SIG-M5 treated with dmso at 0.1 percent for 504 hours (cell line): ENCODE data around the gene EIF4EBP2.

Experiments used
- DNase-seq: peaks from one replicate; lab custom pipeline; 2025; ENCODE audit not compliant: unreplicated experiment; lab: John Stamatoyannopoulos, UW

Gene EIF4EBP2

DNA sequence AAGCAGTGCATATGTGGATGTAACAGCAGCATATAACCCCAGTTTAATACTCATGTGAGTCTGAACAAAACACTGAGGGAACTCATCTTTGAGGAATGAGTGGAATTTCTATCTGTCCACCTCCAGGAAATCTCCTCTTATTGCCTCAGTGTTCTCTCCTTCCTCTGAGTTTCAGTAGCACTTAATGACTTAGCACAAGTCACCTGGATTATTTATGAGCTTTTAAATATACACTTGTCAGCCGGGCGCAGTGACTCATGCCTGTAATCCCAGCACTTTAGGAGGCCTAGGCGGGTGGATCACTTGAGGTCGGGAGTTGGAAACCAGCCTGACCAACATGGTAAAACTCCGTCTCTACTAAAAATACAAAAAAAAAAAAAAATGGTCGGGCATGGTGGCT is 25.8 kb upstream of the EIF4EBP2 start:
- peak; percentile 24 for DNase-seq

DNA sequence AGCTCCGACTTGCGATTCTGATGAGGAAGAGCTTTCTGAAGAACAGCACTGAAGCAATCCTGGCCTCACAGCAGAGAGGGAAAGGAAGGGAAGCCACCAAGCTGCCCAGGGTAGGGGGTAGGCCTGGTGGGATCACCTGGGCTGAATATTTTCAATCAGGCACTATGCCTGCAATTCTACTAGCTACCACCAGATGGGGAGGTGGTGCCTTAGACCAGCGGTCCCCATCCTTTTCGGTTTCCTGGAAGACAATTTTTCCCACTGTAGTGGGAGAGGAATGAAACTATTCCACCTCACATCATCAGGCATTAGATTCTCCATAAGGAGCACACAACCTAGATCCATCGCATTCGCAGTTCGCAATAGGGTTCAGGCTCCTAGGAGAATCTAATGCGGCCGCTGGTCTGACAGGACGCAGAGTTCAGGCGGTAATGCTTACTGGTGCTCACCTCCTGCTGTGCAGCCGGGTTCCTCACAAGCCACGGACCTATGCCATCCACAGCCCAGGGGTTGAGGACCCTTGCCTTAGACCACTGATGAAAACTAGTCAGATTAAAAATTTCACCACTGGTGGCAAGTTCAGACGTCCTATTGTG is 24.3 kb upstream of the EIF4EBP2 start:
- peak; percentile 6 for DNase-seq

DNA sequence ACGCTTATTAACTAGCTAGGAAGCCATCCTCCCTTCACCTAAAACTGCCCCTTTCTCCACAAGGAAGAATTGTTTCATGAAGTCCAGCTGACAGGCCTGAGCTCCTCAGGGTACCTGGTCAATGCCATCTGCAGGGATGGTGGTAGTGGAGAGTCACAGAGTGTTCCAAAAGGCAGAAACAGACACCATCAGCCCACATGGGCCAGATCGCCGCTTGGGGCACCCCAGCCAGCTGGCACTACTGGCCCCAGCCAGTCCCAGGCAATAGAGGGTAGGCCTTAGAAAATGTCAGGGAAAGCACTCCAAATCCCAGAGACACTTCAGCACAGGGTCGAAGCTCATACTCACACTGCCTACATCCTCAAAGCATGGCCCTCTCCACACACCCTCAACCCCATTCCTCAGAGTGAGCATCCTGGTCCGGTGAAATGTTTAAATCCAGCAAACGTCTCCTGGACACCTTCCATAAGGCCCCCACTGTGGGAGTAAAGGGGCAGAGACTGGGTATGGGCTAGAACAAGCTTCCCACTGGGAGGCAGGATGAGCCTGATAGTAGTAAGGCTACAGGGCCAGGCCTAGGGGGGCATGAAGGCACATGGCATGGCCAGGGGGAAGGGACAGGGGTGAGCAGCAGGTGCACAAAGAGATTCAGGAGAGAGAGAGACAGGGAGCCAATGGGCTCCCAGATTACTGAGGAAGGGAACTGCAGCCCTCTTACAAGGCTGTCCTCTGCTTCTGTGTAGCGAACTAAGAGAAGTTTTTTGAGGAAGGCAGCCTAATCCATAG is 23.4 kb upstream of the EIF4EBP2 start:
- DNase-seq: no peak

DNA sequence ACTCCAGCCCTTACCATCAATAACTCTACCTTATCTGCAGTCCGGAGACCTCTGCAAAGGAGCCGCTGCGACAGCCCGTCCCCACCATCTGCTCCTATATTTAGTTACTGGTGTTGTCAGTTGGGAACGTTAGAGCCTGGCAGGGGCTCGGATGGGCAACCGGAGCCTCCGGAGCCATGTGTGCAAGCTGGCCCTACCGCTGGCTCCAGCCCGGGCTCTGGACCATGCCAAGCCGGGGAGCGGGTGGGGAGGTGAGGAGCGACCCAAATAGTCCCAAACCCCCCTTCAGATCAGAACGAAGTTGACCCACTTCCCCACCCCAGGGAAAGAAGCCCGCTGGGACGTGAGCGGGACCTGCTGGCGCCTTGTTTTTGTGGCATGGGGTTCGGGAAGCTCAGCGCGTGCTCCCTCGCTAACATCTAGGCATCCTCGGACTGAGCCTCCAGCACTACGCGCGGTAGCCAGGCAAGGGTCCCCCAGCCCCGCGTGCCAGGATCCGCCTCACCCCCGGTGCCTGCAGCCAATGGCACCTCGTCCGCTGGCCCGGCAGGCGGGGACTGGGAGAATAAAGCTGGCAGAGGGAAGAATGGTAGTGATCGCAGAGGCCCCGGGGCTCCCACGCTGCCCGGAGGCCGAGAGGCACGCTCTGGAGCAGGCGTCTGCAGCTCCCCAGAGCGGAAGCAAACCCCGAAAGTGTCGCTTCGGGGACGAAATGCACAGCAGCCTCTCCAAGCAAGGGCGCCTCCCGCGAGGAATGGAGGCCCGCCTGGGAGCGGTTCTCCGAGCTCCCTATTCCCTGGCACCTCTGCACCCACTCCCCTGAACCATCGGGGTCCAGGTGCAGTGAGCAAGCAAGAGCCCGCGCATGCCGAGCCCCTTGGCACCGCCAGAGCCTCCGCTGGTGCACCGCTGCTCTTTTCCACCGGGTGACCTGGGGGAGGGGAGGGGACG is 22.2 kb upstream of the EIF4EBP2 start:
- DNase-seq: peak; percentile 34

DNA sequence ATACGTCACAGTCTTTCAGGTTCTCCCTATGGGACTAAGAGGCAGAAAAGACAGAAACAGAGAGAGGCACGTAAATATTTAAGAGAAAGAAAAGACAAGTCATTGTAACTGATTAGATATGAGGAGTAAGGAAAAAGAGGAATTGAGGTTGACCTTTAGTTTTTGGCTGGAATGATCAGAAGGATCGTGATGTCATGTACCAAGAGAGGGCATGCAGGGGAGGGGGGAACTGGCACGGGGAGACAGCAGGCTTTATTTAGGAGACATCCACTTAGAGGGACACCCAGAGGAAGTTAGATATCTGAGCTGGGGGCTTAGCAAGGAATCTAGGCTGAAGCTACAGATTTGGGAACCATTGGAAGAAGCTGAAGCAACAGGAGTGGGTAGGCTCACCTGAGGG is 12.3 kb upstream of the EIF4EBP2 start:
- DNase-seq: no peak

DNA sequence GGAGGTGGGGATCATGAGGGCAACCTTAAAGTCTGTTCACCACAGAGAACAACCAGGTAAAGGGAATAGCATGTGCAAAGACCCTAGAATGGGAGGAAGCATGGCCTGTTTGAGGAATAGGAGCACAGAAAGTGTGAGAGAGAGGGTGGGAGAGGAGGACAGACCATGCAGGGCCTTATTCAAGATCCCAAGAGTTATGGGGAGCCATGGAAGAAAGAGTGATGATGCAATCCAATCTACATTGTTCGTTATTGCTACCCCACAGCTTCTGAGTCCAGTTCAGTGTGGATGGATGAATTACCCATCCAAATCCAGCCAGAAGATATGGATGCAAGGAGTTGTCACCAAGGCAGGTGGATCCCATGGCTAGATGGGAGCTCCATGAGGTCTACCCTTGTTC is 7.8 kb upstream of the EIF4EBP2 start:
- no peak for DNase-seq

DNA sequence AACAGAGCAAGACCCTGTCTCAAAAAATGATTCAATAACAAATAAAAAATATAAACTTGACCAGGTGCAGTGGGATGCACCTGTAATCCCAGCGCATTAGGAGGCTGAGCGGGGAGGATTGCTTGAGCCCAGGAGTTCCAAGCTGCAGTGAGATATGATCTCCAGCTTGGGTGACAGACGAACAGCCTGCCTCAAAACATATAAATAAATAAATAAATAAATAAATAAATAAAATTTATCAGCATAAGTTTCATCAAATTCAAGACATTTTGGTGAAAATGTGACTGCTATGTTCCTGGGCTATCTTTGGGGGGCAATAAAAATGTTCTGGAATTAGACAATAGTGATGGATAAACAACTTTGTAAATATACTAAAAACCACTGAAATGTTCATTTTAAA is 4.8 kb upstream of the EIF4EBP2 start:
- DNase-seq: no peak

DNA sequence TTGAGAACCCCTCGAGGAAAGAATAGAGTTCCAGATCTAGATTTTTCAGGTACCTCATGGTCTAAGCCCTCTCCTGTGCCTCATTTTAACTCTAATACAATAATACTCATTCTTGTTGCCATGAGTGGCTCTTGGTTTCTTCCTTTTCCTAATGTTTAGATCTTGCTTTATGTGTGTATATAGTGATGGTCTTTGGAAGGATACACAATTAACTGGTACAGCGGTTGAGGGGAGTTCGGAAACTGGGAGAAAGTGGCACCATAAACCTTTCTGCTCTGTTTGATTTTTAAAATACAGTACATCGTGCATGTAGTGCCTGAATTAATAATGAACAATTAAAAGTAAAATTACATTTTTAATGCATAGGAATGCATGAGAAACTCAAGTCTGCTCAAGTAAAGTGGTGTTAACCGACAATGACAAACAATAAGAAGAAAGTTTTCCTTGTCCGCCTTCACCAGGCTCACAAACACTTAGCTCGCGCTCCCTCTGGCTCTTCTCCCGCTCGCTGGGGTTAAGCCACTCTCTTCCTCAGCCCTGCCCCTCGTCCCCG is 386 bp upstream of the EIF4EBP2 start:
- no peak for DNase-seq

DNA sequence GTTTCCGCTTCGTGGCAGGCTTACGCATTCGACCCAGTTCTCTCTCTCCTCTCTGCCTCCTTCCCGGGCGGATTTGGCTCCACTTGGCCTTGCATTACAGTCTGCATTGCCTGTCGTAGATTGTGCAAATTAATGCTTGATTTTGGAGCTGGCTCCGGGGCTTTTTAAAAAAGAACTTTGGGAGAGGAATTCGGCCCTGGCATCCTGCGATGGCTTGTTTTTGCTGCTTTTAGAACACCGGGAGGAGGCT is 767 bp downstream of the EIF4EBP2 start:
- peak; percentile 13 for DNase-seq

DNA sequence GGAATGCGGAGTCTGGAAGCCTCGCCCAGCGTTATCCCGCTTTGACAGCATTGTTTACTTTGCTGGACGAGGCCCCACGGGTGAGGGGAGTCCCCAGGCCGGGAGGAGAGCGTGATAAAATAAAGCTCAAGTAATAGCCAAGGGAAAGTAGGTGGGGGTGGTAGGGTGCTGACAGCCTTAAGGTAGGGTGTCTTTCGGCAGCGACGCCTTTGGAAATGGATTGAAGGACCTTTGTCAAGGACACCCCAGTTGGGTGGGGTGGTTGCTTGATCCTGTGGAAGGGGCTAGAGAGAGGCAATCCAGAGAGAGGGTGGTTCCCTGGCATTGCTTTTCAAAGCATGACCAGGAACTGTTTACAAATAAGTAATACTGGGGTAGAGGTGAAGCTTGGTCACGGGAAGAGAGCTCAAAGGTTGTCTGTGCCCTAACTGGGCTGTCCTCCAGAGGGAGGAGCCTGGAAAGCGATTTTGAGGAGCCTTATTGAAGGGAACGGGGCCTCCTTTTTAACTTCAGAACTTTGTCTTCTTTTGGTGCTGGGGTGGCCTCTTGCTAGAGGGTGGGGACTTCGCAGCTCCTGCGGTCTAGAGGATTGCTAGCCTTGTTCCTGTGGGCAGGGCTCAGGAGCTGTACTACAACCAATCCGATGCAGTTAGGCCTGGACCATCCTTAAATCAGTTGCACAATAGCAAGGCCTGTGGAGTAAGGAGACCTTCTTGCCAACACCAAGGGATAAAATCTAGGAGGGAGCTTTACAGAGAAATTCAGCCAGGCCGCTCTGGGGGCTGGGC is 1.3 kb downstream of the EIF4EBP2 start:
- peak; percentile 93 for DNase-seq

DNA sequence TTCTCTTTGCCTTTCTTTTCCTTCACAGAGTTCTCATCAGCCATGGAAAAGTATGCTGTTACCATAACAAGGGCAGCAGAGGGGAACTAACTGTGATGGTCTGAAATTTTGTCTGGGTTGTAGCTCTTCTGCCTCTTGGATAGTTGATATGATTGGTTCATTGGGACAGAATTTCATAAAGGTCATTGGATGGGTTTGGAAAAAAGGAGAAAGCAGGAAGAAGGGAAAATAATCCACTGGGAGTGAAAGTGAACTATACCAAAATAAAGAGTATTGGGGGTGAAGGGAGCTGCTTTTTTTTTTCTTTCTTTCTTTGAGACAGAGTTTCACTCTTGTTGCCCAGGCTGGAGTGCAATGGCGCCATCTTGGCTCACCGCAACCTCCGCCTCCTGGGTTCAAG is 5.8 kb downstream of the EIF4EBP2 start:
- no peak for DNase-seq

DNA sequence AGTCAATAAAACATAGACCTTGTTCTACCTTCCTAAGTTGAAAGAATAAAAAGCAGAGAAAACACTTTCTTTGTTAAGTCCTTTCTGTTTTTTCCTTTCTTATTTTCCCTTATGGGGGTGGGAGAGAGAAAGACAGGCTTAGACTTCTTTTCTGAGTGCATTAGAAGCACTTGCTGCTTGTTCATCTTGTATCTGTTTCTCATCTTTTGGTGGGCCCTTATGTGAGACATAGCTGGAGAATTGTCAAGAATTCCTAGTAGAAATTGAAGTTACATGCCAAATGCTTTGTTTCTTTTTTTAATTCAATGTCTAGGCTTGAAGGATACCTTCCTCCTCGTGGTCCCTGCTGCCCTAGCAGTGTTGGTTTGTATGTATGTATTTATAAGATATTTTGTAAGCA is 6.7 kb downstream of the EIF4EBP2 start:
- DNase-seq: no peak

DNA sequence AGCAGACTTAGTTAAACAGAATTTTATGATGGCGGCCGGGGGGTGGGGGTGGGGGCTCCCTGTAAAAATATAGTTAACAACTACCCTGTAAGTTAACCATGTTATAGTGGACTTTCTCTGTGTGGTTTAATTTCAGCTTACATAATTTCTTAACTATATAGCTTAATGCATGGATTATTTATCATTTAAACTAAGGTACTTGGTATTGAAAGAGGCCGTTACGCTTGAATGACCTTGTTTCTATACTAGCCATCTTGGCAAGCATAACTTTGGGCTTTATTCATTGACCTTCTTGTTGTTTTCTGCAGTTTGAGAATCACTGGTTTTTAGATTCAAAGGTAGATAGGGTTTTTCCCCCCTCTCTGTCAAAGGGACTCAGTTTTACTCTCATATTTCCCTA is 8.4 kb downstream of the EIF4EBP2 start:
- no peak for DNase-seq

DNA sequence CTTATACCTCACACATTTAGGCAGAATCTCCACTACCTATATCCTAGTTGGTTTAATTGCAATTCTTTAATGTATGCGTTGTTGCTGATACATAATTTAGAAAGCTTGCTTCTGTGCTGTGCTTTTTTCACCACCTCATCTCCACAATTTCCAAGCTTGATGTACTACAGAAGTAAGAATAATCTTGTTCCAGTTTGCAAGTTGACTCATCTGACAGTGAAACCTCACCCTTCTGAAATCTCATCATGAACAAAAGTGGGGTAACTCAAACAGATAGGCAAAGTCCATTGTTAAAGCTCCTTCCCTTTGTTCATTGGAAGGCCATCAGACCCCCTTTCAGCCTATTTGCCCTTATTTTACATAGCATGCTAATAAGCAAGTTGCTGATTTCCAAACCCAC is 13.6 kb downstream of the EIF4EBP2 start:
- DNase-seq: no peak

DNA sequence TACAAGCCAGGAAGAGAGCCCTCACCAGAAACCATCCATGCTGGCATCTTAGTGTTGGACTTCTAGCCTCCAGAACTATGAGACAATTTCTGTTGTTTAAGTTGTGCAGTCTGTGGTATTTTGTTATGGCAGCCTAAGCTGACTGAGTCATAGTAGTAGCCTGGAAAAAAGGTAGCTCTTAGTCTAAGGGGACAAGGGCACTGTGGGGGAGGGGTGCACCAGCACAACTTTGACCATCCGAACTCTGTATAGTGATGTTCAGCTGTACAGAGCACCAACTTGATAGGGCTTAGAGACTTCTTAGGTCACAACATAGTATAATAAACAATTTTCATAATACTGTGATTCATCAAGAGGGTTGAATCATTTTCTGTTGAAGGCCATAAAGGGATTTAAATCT is 14.3 kb downstream of the EIF4EBP2 start:
- DNase-seq: no peak

DNA sequence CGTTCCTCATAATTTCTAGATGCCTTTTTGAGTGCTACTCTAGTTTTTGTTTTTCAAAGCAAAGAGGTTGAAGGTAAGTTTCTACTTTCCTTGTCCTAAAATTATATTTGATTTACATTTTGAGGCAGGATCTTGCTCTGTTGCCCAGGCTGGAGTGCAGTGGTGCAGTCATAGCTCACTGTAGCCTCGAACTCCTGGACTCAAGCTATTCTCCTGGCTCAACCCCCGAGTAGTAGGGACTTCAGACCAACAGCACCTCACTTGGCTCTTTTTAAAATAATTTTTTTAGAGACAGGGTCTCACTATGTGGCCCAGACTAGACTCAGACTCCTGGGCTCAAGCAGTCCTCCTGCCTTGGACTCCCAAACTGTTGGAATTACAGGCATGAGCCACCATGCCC is 14.8 kb downstream of the EIF4EBP2 start:
- no peak for DNase-seq

DNA sequence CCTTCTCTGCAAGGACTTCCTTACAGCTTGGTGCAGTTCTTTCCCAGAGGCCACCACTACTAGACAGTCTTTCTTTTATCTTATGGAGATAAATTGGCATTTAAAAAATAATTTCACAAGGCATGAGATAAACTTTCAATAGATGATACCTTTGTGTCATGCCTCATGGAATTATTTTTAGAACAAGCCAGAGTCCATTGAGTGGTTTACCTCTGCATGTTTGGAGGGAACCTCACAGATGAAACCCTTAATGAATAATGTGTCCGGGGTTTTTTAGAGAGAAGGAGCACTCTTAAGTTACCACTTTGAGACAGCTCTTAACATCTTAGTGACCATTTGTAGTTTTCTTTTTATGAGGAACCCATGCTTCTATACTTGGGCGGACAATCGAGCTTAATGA is 20.4 kb downstream of the EIF4EBP2 start:
- no peak for DNase-seq

DNA sequence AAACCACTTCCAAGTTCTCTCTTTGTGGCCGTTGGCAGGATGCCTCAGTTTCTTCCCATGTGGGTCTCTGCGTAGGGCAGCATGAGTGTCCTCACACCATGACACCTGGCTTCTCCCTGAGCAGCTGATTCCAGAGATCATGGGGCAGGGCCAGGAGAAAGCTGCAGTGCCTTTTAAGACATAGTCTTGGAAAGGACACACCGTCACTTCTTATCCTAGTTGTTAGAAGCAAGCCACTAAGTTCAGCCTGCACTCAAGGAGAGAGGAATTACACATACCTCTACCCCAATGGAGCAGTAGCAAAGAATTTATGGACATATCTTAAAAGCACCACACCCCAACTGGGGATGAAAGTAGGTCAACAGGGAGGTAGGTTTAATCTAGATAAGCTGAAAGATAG is 21.2 kb downstream of the EIF4EBP2 start:
- no peak for DNase-seq

DNA sequence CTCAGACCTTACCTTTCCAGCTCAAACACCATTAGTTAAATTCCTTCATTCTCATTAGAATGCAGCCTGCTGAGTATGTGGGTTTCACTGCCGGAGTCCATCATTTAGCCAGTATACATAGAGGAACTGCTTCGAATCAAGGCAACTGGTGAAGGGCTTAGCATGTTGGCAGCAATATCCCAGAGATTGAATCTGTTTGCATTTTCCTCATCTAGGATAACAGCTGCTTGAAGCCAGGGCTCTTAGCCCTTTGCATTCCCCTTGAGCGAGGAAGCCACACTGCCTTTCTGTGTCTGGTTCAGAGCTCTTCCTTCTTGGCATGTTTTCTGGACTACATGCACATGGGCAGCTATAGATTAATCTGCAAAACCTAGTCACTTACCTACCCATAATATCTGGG is 22.9 kb downstream of the EIF4EBP2 start:
- no peak for DNase-seq

DNA sequence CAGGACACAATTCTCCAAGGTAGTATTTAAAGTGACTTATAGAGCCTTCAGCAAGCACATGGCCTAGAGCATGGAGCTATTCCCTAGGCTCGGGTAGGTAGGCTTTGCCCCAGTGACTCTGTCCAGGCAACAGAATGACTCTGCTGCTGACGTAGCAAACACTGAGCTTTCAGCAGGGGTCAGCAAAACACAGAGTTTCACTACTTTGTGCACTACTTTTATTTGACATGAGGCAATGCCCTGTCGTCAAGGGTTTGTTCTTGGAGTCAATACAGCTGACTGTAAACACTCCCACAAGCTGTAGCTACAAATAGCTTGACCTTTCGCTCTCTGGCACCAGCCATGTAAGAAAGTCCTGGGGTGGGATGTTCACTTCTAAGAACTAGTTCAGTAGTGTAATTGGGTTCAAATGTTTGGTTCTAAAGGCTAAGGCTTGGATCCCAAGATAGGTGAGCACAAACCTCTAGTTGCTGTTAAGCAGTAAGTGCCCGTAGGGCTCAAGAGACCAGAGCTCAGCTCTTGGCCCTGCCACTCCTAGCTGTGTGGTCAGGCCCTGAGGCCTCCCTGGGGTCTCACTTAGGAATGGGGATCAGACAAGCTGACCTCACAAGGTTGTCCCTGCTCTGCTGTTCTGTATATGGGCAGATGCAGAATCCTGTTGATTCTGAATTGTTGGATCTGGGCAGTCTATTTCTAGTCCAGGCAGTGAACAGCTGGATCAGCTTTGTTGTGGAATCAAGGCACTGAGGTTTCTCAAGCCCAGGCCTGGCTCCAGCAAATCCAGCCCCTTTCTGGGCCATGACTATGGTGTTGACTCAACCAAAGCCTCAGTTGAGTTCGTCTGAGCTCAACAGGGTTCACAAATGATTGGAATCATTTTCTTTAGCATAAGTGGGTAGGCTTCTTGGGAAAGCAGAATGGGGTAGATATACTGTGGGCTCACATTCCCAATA is 26.8 kb downstream of the EIF4EBP2 start:
- DNase-seq: no peak
